Muscle layer of colon (tissue), 2 donors: ENCODE results near the gene RALGPS1.

Experiments
- H3K27ac ChIP-seq: one replicate; pipeline ENCODE4 v1.7.0; 2013; ENCODE audit warnings: low read depth, mild to moderate bottlenecking, low read length, moderate library complexity
- H3K27me3 ChIP-seq, 2 donors: one replicate each; pipeline ENCODE4 v1.7.0; 2013; ENCODE audit warnings: low read length in 2 of 2, mild to moderate bottlenecking in 2 of 2; ENCODE audit not compliant: insufficient read depth in 2 of 2, control insufficient read depth in 1 of 2
- H3K36me3 ChIP-seq: one replicate; pipeline ENCODE4 v1.7.0; 2013; ENCODE audit warnings: mild to moderate bottlenecking, low read length; ENCODE audit not compliant: insufficient read depth
- H3K4me1 ChIP-seq: one replicate; pipeline ENCODE4 v1.7.0; 2013; ENCODE audit warnings: mild to moderate bottlenecking, low read length; ENCODE audit not compliant: insufficient read depth
- H3K4me3 ChIP-seq, 2 donors: one replicate each; pipeline ENCODE4 v1.7.0; 2013; ENCODE audit warnings: low read length in 2 of 2, low read depth in 1 of 2, mild to moderate bottlenecking in 1 of 2, moderate library complexity in 1 of 2
- H3K9ac ChIP-seq: one replicate; pipeline ENCODE4 v1.7.0; 2013; ENCODE audit warnings: low read length
- H3K9me3 ChIP-seq: one replicate; pipeline ENCODE4 v1.7.0; 2013; ENCODE audit warnings: mild to moderate bottlenecking, low read length
- donor health status: abdominal sarcoma.
- donor health status: Adenocarcinoma of cecum.

Gene RALGPS1

GRCh38 chr9:127124792-127125191, 210.2 kb downstream of the RALGPS1 start:
- Histone ChIP-seq H3K27ac (peak overlapping the region; percentile 99), H3K4me1 (peaks cover 32% of the 10 kb centered on the region)

GRCh38 chr9:127126971-127127370, 212.4 kb downstream of the RALGPS1 start:
- no peak overlapping the region for H3K4me3 ChIP-seq
- no peaks in the 10 kb centered on the region for H3K36me3 ChIP-seq
- peak overlapping the region; percentile 46 for H3K27ac ChIP-seq
- H3K9ac ChIP-seq, result no peak overlapping the region
- H3K4me1 ChIP-seq, result peaks cover 32% of the 10 kb centered on the region
- no peaks in the 10 kb centered on the region for H3K27me3 ChIP-seq
- H3K9me3 ChIP-seq, result no peaks in the 10 kb centered on the region

More at GRCh38 chr9:127124792-127125191, 210.2 kb downstream of the RALGPS1 start:
- H3K36me3 ChIP-seq, result no peaks in the 10 kb centered on the region
- H3K4me3 ChIP-seq, result no peak overlapping the region
- H3K27me3 ChIP-seq, result no peaks in the 10 kb centered on the region
- no peak overlapping the region for H3K9ac ChIP-seq
- H3K9me3 ChIP-seq, result no peaks in the 10 kb centered on the region

GRCh38 chr9:127128341-127129072, 213.9 kb downstream of the RALGPS1 start:
- Histone ChIP-seq H3K4me1 (peaks cover 42% of the 10 kb centered on the region), H3K9ac (no peak overlapping the region), H3K27ac (no peak overlapping the region)

GRCh38 chr9:127129073-127129717, 214.6 kb downstream of the RALGPS1 start:
- H3K36me3 ChIP-seq, result no peaks in the 10 kb centered on the region
- no peak overlapping the region for H3K9ac ChIP-seq
- H3K27me3 ChIP-seq, result no peaks in the 10 kb centered on the region
- H3K4me1 ChIP-seq, result peaks cover 44% of the 10 kb centered on the region
- no peak overlapping the region for H3K27ac ChIP-seq
- no peak overlapping the region for H3K4me3 ChIP-seq
- no peaks in the 10 kb centered on the region for H3K9me3 ChIP-seq

More at GRCh38 chr9:127128341-127129072, 213.9 kb downstream of the RALGPS1 start:
- Histone ChIP-seq H3K36me3 (no peaks in the 10 kb centered on the region), H3K4me3 (no peak overlapping the region), H3K9me3 (no peaks in the 10 kb centered on the region), H3K27me3 (no peaks in the 10 kb centered on the region)

GRCh38 chr9:127129718-127130085, 215.1 kb downstream of the RALGPS1 start:
- Histone ChIP-seq H3K4me1 (peaks cover 49% of the 10 kb centered on the region), H3K27ac (no peak overlapping the region), H3K9me3 (no peaks in the 10 kb centered on the region), H3K4me3 (no peak overlapping the region), H3K27me3 (no peaks in the 10 kb centered on the region), H3K36me3 (no peaks in the 10 kb centered on the region), H3K9ac (no peak overlapping the region)

GRCh38 chr9:127130235-127130634, 215.7 kb downstream of the RALGPS1 start:
- Histone ChIP-seq H3K4me3 (no peak overlapping the region), H3K9ac (no peak overlapping the region), H3K4me1 (peaks cover 54% of the 10 kb centered on the region), H3K36me3 (no peaks in the 10 kb centered on the region), H3K27me3 (no peaks in the 10 kb centered on the region), H3K9me3 (no peaks in the 10 kb centered on the region), H3K27ac (no peak overlapping the region)

GRCh38 chr9:127130661-127131538, 216.3 kb downstream of the RALGPS1 start:
- Histone ChIP-seq H3K27ac (peak overlapping the region; percentile 80), H3K4me1 (peaks cover 59% of the 10 kb centered on the region), H3K9ac (no peak overlapping the region)

GRCh38 chr9:127131871-127132270, 217.3 kb downstream of the RALGPS1 start:
- H3K9me3 ChIP-seq, result no peaks in the 10 kb centered on the region
- H3K27ac ChIP-seq, result peak overlapping the region; percentile 80
- no peaks in the 10 kb centered on the region for H3K36me3 ChIP-seq
- no peak overlapping the region for H3K9ac ChIP-seq
- no peak overlapping the region for H3K4me3 ChIP-seq
- no peaks in the 10 kb centered on the region for H3K27me3 ChIP-seq
- peaks cover 67% of the 10 kb centered on the region for H3K4me1 ChIP-seq

More at GRCh38 chr9:127130661-127131538, 216.3 kb downstream of the RALGPS1 start:
- Histone ChIP-seq H3K27me3 (no peaks in the 10 kb centered on the region), H3K9me3 (no peaks in the 10 kb centered on the region), H3K36me3 (no peaks in the 10 kb centered on the region), H3K4me3 (no peak overlapping the region)

- Histone ChIP-seq H3K4me1 (peaks cover 67% of the 10 kb centered on the region), H3K27ac (peak overlapping the region; percentile 80), H3K9ac (no peak overlapping the region), H3K36me3 (no peaks in the 10 kb centered on the region), H3K27me3 (no peaks in the 10 kb centered on the region), H3K9me3 (no peaks in the 10 kb centered on the region), H3K4me3 (no peak overlapping the region)
These were observed 217.8 kb downstream of the RALGPS1 start for GRCh38 chr9:127132375-127132774.

- no peak overlapping the region for H3K4me3 ChIP-seq
- no peaks in the 10 kb centered on the region for H3K27me3 ChIP-seq
- H3K27ac ChIP-seq, result peak overlapping the region; percentile 80
- peak overlapping the region; percentile 60 for H3K9ac ChIP-seq
- H3K36me3 ChIP-seq, result no peaks in the 10 kb centered on the region
- H3K9me3 ChIP-seq, result no peaks in the 10 kb centered on the region
- peaks cover 67% of the 10 kb centered on the region for H3K4me1 ChIP-seq
These were observed 218.5 kb downstream of the RALGPS1 start for GRCh38 chr9:127132921-127133647.

- peaks cover 67% of the 10 kb centered on the region for H3K4me1 ChIP-seq
- H3K4me3 ChIP-seq, result no peak overlapping the region
- no peaks in the 10 kb centered on the region for H3K36me3 ChIP-seq
- no peaks in the 10 kb centered on the region for H3K27me3 ChIP-seq
- no peaks in the 10 kb centered on the region for H3K9me3 ChIP-seq
- peak overlapping the region; percentile 80 for H3K27ac ChIP-seq
- H3K9ac ChIP-seq, result peak overlapping the region; percentile 60
These were observed 219.2 kb downstream of the RALGPS1 start for GRCh38 chr9:127133739-127134167.
